HG03280 (cell line): ENCODE measurements around the gene SRPK3.
"Not testable (repeated sequence)": the region's sequence is repeated elsewhere in the genome, so short reads cannot be mapped to it uniquely, and the experiment has no call there.

ENCODE experiments used
- ATAC-seq: cut with Tn5 transposase; IDR thresholded peaks from one replicate; pipeline ENCODE4 v1.9.1; 2021; ENCODE audit warnings: mild to moderate bottlenecking, moderate library complexity; ENCODE audit not compliant: unreplicated experiment

The SRPK3 gene, protein sequence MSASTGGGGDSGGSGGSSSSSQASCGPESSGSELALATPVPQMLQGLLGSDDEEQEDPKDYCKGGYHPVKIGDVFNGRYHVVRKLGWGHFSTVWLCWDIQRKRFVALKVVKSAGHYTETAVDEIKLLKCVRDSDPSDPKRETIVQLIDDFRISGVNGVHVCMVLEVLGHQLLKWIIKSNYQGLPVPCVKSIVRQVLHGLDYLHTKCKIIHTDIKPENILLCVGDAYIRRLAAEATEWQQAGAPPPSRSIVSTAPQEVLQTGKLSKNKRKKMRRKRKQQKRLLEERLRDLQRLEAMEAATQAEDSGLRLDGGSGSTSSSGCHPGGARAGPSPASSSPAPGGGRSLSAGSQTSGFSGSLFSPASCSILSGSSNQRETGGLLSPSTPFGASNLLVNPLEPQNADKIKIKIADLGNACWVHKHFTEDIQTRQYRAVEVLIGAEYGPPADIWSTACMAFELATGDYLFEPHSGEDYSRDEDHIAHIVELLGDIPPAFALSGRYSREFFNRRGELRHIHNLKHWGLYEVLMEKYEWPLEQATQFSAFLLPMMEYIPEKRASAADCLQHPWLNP

DNA sequence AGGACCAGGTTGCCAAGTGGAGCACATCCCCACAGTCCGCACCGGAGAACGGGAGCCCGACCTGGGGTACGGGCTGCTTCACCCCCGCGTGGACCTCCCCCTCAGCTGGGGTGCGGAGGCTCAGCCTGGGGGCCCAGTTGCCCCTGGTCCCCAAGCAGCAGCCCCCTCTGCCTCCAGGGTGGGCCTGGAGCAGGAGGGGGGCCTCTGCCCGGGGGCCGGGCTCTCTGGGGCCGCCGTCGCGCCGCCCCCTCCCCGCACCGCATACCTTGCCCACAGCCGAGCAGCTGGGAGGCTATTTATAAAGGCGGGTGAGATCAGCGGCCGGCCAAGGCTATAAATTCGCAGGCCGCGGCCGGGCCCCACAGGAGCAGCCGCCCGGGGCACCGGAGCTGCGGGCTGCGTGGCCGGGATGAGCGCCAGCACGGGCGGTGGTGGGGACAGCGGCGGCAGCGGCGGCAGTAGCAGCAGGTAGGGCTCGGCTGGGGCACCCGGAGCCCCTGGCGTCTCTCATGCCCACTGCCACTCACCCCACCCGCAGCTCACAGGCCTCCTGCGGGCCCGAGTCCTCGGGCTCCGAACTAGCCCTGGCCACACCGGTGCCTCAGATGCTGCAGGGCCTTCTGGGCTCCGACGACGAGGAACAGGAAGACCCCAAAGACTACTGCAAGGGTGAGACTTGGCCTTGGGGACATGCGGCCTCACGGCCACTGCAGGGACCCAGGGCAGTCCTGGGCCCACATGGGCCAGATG lies at the start of gene SRPK3:
Gene SRPK3 (plus strand): TSS at position 364 of the 750 bp plus-strand sequence. CDS start 46 bp downstream, at position 410.
- ATAC-seq, result no peak

DNA sequence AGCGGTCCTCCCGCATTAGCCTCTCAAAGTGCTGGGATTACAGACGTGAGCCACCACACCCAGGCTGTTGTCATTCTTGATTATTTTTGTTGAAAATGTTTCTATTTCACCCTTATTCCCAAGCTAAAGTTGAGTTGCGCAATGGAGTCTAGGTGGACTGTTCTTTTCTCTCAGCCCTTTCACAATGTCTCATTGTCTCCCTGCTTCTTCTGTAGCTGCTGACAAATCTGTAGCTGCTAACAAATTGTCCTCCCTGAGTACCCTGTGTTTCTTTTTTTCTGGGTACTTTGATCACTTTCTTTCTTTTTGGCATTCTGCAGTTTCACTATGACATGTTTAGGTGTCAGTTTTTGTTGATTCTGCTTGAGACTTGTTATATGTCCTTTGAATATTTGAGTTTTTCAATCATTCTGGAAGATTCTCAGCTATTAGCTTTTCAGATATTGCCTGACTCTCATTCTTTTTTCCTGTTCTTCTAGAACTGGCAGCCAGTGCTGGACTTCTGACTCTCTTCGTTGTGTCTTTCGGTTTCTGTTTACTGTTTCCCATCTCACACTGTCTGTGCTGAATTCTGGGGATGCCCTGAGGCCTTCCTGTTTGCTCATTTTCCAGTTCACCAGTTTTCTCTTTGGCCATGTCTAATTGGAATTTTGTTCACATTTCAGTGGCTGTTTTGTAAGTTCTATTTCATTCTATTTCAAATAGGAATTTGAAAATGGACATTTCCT lies 49.6 kb upstream of the SRPK3 start:
- ATAC-seq, result no peak

DNA sequence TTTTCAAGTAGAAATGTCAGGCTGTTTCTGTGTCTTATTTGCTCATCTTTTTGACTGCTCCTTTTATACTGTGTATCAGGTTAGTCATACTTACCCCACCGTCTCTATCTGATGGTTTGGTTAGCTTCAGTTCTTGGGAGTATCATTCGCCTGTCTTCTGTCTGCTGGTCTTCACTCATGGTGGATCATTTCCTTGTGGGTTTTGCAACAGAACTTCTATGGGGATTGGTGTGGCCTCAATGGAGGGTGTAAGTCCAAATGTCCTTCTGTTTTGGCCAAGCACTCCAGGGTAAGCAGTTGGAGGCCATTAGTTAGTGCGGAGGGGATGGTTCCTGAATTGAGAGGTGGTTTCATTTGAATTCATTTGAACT lies 49.0 kb upstream of the SRPK3 start:
- ATAC-seq, result no peak

DNA sequence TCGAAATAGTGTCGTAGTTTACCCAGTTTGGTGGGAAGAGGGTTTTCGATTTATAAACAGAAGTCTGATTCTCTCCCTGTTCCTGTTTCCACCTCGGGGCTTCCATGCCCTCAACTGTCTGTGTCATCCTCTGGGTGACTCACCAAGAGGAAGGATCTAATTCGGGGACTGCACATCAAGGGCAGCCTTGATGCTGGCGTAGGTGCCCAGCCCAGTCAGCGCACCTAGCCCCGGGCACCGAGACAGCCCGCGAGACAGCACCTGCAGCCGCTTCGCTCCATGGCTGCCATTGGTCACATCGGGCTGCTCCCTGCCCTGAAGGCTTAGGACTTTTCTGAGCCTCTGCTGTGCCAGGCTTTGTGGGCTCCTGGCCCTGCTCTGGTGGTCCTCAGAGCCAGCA lies 48.4 kb upstream of the SRPK3 start:
- no peak for ATAC-seq

DNA sequence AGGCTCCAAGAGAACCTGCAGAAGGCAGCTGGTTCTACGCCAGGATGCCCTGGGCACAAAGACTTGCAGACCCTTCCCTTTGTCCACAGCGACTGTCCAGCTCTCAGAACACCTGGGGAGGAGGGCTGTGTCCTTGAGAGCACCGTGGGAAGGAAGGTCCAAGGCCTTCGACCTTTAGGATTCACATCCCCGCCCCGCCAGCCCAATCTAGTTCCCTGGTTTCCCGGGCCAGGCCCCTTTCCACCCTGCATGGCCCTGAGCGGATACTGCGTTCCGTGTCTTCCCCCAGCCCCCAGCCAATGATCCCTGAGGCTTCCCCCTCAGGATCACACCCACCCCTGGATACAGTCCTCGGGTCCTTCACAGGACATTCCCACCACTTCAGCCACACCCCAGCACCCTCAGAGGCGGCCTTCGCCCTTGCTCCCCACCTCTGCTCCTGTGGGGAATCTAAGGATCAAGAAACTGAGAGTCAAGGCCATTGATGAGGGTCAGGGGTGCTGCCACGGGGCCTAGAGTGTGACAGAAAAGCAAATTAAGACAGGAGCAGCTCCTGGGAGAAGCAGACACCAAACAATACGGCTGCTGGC lies 47.1 kb upstream of the SRPK3 start:
- no peak for ATAC-seq

DNA sequence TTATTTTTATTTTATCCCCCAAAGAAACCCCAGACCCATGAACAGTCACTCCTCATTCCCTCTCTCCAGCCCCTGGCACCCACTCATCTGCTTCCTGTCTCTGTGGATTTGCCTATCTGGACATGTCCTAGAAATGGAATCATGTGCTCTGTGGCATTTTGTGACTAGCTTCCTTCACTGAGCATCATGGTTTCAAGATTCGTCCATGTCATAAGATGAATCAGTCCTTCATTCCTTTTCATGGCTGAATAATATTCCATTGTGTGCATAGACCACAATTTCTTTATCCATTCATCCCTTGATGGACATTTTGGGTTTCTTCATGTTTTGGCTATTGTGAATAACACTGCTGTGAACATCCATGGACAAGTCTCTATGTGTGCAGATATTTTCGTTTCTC lies 46.0 kb upstream of the SRPK3 start:
- ATAC-seq, result no peak

DNA sequence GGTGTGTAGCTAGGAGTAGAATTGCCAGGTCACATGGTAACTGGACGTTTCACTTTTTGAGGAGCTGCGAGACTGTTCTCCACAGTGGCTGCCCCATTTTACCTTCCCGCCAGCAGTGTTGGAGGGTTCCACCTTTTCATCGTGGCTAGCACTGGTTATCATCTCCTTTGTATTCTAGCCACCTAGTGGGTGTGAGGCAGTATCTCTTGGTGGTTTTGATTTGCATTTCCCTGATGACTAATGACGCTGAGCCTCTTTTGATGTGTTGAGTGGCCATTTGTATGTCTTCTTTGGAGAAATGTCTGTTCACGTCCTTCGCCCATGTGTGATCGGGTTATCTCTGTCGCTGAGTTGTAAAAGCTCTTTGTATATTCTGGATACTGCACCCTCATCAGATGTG lies 45.6 kb upstream of the SRPK3 start:
- no peak for ATAC-seq

DNA sequence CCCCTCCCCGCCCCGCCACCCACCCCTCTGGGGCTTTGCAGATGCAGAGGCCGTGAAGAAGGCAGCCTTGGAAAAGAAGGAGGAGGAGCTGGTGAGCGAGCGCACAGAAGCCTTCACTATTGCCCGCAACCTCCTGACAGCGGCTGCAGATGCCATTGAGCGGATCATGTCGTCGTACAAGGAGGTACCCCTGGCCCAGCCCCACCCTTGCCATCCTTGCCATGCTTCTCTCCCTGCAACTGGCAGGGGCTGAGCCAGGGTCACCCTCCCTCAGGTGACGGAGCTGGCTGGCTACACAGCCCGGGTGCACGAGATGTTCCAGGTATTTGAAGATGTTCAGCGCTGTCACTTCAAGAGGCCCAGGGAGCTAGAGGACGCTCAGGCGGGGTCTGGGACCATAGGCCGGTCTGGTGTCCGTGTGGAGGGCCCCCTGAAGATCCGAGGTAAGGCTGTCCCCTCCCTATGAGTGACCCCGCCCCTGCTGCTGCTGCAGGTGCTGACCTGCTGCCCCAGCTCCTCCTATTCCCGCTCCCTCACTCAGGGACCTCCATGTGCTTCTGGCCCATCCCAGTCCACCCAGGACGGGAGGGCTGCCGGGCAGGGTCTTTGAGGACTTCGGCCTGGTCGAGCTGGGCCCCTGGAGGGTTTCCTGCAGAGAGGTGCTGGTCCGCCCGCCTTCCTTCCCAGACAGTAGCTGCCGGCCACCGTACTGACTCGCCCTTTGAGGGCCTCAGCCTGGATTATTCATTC lies 44.6 kb upstream of the SRPK3 start:
- ATAC-seq, result no peak

DNA sequence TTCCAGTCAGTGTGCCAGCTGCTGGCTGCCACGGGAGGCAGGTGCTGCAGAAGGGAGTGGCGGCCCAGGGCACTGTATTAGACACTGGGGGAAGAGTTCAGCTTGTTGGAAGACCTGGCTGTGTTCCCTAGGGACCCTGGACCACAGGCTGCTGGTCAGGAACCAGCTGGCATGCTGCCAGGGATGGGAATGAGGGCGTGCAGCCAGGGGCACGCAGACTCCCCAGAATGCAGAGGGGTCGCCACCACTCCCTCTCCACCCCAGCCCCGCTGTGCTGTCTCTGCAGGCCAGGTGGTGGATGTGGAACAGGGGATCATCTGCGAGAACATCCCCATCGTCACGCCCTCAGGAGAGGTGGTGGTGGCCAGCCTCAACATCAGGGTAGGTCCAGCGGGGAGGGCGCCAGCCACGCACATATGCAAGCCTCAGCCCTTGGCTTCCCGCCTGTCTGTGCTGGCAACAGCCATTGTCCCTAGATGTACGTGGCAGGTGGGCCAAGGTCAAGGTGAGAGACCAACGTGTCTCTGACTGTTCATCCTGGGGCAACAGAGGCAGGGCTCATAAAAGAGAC lies 43.9 kb upstream of the SRPK3 start:
- no peak for ATAC-seq

DNA sequence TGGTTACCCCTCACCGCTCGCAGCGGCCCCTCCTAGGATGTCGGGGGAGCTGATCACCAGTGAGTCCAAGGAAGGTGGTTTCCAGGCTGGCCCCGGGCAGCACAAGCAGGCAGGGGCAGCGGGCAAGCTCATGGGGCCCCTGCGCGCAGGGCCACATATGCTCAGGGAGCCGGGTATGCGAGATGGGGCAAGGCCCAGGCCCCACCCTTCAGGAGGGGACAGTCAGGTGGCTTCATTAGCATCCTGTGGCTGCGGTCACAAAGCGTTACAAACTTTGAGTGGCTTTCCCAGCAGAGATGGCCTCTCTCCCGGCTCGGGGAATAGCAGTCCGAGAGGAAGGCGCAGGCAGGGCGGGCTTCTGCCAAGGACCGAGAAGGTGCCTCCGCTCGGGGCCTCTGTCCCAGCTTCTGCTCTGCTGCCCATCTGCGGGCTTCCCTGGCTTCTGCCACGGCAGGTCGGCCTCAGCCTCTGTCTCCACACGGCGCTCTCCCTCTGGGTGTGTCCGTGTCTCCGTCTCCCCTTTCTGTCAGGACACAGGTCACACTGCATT lies 42.7 kb upstream of the SRPK3 start:
- ATAC-seq, result no peak

DNA sequence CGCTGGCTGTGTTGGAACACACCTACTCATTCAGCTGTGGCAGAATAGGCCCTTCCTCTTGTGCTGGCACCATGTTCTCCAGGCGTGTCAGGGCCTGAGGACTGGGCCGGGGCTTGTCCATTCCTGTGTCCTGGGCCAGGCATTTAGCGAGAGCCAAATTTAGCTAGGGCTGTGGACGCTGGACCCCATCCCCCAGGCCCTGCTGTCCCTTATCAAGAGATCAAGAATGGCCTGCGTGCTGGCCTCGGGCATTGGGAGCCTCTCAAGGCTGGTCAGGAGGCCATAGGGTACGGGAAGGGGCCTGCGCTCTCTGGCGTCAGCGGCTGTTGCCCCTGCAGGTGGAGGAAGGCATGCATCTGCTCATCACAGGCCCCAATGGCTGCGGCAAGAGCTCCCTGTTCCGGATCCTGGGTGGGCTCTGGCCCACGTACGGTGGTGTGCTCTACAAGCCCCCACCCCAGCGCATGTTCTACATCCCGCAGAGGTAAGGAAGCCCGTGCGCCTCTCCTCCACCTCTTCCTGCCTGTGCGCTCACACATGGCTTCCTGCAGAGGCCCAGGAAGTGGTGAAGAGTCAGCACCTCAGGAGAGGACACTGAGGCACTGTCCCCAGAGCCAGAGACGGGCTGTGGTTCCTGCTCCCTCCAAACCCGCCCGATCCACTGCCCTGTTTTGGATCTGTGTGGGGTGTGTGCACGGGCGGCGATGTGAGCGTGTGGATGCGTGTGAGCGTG lies 40.9 kb upstream of the SRPK3 start:
- ATAC-seq, result no peak

DNA sequence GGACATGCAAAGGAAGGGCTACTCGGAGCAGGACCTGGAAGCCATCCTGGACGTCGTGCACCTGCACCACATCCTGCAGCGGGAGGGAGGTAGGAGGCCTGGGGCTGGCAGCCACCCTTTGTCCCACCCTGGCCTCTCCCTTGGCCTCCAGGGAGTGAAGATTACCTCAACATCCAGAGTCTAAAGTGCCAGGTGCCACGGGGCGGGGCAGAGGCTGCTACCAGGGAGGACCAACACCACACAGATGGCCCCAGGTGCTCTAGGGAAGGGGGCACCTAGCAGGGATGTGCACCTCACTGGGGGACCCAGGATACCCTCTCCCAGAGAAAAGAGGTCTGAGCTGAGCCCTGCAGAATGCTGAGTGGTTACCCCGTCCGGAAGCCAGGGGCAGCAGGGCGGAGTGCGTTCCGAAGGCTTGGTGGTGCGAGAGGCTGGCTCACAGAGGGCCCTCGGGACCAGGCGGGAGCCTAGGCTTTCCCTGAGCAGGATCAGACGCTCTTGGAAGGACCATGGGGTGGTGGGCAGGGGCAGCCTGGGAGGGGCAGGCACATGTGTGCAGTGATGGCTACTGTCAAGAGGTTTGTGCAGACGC lies 40.1 kb upstream of the SRPK3 start:
- ATAC-seq, result no peak

DNA sequence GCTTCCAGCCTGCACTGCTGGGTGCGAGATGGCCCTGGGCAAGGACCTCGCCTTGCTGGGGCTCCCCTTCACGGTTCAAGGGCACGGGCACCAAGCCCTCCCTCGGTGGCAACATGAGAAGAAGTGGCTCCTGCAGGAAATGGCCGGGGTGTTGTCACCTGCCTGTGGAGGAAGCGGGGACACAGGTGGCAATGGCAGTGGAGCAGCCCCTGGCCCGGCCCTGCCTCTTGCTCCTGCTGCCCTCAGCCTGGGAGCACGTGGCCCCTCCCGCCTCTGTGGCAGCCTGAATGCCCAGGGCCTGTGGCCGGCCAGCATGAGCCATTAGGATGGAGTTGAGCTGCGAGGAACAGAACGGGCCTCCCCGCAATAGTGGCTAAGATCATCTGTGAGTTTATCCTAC lies 39.4 kb upstream of the SRPK3 start:
- no peak for ATAC-seq

DNA sequence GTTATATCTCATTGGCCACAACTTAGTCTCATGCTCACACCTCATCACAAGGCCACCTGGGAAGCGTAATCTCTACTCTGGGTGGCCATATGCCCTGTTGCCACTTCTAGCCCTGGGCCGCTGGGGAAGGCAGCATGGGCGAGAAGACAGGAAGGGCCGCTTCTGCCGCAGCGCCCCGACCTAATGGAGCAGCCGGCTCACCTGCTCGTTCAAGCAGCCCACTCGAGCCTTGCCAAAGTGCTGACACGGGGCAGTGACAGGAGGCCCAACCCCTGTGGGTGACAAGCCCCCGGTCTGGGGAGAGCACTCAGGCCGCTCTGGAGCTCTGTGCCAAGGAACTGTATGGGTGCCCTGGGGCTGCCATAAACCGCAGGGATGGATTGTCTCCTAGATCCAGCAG lies 38.7 kb upstream of the SRPK3 start:
- ATAC-seq, result not testable (repeated sequence)

DNA sequence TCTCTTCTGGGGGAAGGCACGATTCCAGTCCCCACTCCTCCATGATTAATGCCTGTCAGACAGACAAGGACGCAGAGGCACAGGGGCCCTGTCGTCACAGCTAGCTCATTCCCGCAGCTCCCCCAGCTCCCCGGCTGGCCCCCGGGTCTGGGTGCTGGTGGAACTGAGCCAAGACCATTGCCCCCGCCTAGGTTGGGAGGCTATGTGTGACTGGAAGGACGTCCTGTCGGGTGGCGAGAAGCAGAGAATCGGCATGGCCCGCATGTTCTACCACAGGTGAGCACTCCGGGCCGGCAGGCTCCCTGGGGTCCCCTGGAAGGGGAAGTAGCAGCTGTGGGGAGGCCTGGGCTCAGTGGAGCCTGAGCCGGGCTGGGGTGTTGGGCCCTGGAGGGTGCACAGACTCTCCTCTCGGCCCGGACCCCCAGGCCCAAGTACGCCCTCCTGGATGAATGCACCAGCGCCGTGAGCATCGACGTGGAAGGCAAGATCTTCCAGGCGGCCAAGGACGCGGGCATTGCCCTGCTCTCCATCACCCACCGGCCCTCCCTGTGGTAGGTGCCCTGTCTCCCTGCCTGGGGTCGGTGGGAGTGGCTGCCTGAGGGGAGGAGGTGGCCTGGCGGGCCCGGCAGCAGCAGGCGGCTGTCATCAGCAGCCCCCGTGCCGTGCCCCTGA lies 37.9 kb upstream of the SRPK3 start:
- not testable (repeated sequence) for ATAC-seq

DNA sequence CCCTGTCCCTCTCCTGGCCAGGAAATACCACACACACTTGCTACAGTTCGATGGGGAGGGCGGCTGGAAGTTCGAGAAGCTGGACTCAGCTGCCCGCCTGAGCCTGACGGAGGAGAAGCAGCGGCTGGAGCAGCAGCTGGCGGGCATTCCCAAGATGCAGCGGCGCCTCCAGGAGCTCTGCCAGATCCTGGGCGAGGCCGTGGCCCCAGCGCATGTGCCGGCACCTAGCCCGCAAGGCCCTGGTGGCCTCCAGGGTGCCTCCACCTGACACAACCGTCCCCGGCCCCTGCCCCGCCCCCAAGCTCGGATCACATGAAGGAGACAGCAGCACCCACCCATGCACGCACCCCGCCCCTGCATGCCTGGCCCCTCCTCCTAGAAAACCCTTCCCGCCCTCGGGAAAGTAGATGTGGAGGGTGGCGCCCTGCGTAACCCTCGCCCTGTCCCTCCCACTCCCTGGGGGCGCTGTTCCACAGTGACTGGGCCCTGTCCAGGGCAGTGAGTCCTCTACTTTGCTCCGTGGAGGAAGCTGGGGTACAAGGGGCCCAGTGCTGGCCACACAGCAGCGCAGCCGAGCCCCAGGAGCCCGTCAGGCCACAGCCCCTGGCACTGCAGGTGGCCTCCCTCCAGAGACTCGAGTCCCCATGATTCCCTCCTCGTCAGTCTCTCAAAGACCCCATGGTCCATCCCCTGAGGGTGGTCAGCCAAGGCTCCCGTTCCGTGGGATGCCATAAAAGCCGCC lies 37.2 kb upstream of the SRPK3 start:
- ATAC-seq, result not testable (repeated sequence)
